ENCODE measurements around the gene MDC1.
A peak's percentile ranks its signal among the peaks of the same experiment; 100 is the strongest.

Gene MDC1

DNA sequence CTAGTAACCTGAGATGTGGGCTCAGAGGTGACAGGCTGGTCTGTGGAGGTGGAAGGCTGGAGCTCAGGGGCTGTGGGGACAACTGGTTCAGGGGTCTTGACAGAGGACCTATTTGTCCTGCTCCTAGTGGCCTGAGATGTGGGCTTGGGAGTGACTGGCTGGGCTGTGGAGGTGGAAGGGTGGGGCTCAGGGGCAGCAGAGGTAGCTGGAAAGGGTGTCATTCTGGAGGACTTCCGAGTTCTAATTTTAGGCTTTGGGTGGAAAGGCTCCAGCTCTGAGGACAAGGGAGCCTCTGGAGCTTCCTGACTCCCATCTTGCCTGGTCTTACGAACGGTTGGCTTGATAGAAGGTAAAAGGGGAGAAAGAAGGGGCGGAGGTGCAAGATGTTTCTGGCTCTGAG lies 11.5 kb downstream of the MDC1 start:
- FAIRE-seq (no peak), DNase-seq (ENCODE audit: low spot score) (no peak)

DNA sequence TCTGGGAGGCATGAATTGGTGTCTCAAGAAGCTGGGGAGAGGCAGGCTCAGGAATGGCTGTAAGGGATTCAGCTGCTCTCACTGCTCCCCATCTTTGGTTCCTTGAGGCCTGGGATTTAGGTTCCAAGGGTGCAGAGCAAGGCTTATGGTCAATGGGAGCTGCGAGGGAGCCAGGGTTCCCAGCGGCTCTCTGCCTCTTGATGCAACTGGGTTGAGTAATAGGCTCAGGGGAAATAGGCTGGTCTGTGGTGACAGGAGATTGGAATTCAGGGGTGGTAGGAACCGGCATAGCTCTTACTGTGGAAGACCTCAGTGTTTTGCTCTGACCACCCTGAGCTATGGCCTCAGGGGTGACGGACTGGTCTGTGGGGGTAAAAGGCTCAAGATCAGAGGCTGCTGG lies 13.3 kb downstream of the MDC1 start:
- FAIRE-seq (no peak), DNase-seq (ENCODE audit: low spot score) (no peak)

DNA sequence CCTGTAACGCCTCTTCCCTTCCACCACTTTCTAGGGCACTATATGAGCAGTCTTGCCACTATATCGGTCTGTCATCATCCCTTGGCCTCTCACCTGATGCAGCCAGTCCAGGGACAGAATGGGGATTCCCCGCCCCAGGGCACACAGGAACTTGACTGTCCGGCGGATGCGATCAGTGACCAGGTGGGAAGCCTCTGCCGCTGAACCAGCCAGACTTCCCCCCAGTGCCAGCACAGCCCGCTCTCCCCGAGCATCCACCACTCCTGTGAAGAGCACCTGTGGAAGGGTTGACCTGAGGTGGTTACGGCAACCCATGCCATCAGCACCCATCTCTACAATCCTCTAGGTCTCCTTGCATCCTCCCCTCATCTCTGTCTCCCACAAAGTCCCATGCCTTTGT lies 14.1 kb downstream of the MDC1 start:
- FAIRE-seq (no peak), DNase-seq (ENCODE audit: low spot score) (no peak)

DNA sequence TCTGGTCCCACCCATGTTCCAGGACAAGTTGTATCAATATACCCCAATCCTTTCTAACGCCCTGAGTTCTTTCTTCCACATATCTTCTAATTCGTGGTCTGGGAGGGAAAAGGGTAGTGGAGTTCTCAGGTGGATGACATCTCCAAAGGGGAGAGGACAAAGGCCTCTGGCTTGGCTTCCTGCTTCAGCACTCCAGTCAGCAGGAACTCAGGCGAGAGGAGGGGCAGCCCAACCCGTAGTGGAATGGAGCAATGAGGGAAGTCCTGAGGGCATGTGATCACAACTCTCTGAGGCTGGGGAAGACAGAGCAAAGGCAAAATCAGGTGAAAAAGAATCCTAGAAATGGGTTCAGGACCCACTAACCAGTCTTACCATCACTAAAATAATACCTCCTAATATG lies 16.7 kb downstream of the MDC1 start:
- no peak for DNase-seq (ENCODE audit: low spot score)
- FAIRE-seq, result no peak

- DNase-seq (ENCODE audit: low spot score) (no peak), FAIRE-seq (no peak)
Observed at GRCh38 chr6:30696432-30696831, 20.6 kb downstream of the MDC1 start.

DNA sequence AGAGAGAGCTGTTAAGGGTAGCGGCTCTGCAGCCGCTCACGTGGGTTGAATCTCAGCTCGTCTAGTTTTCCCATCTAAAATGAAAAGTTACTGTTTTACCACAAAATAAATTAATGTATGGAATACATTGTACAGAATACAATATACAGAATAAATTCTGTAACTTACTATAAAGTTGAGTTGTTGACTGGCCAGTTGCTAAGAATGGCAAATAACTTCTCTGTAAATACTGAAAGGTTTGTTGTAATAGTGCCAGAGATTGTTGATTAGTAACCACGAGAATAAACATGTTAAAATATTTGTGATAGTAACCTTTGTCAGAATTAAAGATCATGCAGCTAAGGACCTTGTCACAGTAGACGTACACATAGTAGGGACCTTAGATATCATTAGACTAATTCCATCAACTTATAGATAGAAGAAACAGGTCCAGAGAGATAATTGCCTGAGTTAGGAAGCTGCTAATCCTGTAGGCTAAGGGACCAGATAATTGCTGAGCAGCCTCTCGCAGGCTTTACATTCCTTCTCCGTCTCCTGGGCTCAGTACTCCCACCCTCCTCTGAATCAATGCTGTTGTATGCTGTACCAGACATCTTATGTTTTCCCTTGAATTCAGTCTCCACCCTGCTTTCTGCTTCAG lies 25.8 kb downstream of the MDC1 start:
- DNase-seq (ENCODE audit: low spot score) (no peak), FAIRE-seq (no peak)

DNA sequence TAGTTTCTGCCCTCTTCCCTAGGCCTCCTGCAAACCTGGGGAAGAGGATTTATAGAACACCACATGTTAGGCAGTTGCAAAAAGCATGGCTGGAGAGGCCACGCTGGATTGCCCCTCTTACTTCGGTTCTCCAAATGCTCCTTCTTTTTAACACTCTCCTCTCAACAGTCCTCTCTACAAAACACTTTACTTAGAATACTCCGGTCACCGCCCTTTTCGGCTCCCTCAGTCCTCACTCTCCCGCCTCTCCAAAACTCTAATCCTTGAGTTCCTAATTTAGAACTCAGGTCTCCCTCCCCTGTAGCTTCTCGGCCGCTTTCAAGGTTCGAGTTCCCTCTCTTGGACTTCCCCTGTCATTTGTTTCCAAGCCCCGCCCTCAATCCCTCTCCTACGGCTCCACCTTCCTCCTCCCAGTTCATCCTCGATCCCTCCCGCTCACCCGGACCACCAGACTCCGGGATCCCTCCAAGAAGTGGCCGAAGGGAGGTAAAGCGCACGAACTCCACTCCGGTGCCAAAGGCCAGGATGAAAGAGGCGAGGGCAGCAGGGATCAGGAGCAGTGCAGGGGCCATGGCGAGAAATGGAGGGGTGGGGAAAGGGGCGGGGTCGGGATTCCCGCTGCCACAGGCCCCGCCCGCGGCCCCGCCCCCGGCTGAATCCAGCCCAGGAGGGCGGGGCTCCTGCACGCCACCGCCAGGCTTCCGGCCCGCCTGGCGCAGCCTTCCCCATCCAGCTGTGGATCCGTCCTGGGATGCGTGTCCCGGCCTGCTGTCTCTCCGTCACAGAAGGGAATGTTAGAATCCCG lies 26.5 kb downstream of the MDC1 start, which contains the start of gene NRM:
Gene NRM (minus strand): TSS at position 582 of the 805 bp plus-strand sequence. CDS start 10 bp downstream, at position 572.
- FAIRE-seq (peak; percentile 55), DNase-seq (ENCODE audit: low spot score) (peak; percentile 91)

- DNase-seq (ENCODE audit: low spot score) (no peak), FAIRE-seq (no peak)
Observed at GRCh38 chr6:30689985-30690384, 27.1 kb downstream of the MDC1 start.

- no peak for DNase-seq (ENCODE audit: low spot score)
- no peak for FAIRE-seq
Observed at GRCh38 chr6:30689022-30689865, 27.8 kb downstream of the MDC1 start.

DNA sequence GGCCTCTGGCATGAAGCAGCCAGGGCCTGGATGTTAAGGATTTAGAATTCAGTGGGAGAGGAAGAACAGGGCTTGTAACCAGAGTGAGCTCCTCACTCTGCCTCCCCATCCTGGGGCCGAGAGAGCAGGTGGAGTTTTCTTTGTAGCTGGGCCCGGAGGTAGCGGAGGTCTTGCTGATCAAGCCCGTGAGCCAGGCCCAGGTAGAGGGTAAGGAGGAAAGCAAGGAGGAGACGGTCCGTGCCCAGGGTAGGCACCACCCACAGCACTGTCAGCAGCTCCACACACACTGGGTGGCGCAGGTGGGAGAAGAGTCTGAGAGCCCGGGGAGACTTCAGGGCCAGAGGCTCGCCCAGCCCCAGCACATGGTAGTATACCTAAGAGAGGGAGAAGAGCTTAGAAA lies 28.5 kb downstream of the MDC1 start:
- FAIRE-seq (no peak), DNase-seq (ENCODE audit: low spot score) (no peak)

DNA sequence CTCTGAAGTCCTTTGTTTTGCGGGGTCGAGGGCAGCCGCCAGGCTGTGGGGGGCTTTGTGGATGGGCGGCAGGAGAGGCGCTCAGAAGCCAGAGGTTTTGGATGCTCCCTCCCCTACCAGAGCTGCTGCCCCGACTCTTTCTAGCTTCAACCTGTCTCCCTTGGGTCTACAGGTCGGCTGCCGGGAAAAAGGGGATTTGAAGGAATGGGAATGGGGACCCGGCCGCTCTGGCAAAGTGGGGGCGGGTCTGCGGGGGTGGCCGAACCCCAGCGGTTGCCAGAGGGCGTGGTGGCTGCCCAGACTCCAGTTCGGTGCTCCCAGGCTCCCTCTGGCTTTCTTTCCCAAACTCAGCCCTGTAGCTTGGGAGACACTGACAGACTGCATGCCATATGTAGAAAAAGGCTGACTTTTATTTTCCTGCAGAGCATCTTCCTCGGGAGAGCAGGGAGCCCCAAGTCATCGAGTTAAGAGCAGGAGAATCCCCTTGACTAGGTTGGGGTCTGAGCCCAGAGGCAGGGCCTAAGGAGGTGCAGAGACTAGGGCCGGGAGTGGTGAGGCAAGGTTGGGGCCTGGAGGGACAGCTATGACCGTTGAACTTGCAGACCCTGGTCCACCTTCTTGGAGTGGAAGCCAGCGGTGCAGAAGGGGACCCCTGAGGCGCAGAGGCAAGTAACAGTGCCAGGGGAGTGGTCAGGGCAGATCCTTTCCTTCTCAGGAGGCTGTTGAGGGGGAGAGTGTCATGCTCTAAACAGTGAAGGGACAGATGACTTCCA lies 29.2 kb downstream of the MDC1 start:
- DNase-seq (ENCODE audit: low spot score) (no peak), FAIRE-seq (no peak)

GRCh38 chr6:30686908-30687658 lies 30.0 kb downstream of the MDC1 start:
- FAIRE-seq (no peak), DNase-seq (ENCODE audit: low spot score) (peak; percentile 91)

DNA sequence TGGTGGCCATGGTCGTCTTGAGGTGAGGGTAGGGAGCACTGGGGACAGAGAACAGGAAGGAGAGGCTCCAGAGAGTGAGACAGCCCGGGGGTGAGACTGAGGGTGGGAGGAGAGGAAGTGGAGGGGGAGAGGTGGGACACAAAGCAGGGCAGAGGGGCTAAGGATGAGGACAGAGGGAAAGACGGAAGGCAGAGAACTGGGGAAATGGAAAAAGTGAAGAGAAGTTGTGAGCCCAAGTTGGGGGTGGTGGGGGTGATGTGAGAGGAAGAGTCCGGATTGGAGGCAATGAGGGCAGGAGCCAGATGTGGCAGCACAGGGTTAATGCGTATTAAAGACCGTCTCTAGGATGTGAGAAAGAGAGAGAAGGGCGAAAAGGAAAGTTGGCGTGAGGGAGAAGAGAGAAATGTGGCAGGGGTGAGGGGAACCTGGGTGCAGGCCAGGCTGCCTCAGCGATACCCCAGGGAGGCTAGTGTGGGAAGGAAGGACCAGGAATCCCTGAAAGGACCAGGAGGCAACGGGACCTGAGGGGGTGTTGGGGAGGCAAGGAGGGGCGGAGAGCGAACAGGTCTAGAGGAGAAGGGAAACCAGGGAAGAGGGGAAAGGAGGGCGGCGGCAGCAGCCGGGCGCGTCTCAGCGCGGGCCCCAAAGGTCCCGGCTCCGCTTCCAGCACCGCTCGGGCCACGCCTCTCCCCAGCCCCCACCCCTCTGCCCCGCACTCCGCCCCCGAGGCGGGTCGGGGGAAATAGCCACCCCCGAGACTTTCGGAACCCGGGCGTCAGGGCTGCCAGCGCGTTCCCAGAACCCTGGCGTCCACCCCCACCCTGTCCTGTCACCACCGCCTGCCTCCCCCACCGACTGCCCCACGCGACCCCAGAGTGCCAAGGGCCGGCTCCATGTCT lies 30.8 kb downstream of the MDC1 start, which contains the start of gene PPP1R18:
Gene PPP1R18 (minus strand): TSS at position 637 of the 899 bp plus-strand sequence. CDS start 627 bp downstream, at position 10.
- FAIRE-seq (no peak), DNase-seq (ENCODE audit: low spot score) (peak; percentile 70)

DNA sequence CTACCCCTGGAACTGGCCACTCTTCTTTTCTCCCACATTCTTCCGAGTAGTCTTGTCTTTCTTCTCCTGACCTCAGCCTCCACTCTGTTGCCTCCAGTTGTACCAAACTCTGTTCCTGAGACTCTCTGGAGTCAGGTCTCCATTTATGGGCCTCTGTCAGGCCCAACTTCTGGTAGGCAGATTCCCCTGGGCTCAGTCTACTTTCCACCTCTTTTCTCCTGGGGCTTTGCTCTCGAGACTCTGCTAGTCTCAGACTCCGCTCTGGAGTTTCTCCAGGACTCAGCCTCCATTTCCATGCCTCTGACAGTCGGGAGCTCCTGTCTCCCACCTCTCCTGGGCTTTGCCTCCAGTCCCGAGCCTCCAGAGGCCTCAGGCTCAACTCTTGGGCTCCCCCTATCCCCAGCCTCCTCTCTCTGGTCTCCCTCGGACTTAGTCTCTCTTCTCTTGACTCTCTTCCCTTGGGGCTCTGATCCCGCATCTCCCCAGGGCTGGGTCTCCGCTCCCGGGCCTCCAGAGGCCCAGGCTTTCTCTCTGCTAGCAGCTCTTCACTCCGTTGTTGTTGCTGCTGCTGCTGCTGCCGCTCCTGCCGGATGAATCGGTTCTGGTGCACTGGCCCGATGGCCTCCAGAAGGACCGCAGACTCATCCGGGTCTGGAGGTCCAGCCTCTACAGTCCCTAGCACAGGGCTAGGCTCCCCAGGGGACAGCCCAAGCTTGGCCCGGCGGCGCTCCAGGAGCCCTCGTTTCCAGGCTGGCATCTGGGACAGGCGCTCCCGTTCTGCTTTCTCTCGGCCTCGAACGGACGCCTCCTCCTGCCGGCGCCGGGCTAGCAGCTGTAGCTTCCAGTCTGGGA lies 31.7 kb downstream of the MDC1 start:
- no peak for DNase-seq (ENCODE audit: low spot score)
- FAIRE-seq, result no peak

DNA sequence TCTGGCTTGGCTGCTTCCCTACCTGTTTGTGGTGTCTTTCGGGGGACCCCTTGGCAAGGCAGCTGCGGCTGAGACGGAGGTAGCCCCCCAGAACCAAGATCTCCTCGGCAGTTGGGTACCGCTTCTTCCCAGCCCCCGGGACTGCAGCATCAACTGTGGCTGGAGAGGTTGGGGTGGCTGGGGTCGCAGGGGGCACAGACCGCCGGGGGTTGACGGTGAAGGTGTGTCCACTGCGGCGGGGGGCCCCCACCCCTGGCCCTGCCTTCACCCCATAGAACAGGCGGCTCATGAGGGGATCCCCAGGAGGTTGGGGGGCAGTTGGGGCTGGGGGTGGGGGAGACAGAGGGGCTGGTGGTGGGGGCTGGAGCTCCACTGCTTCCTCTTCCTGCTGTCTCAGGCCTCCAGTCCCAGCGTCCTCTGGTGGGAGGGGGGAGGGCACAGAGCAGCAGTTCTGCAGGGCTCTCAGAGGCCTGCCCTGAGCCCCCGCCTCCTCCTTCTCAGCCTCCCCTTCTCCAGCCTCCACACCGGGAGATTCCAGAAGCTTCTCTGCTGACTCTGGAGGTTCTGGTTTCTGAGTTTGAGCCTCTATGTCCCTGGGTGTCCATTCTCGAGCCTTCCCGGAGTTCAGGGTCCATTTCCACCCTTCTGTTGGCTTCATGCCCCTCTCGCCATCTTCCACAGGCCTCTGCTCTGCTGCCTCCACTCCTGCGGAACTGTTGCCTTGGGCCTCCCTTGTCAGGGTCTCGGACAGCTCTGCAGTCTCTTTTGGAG lies 32.5 kb downstream of the MDC1 start:
- DNase-seq (ENCODE audit: low spot score) (no peak), FAIRE-seq (no peak)

DNA sequence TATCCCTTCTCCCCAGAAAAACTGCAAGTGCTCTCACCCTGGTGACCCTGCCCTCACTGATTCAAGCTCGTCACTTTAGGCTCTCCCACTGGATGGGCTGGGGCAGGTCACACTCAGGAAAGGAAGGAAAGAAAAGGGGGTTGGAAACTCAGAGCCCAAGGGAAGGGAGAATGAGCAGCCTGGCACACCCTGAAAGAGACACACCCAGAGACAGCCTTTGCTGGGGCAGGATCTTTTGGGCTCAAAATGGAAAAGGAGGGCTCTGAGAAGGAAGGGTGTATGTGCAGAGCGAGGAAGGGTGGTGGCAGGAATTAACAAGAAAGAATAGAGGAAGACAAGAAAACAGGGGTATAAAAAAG lies 33.1 kb downstream of the MDC1 start:
- FAIRE-seq, result no peak
- no peak for DNase-seq (ENCODE audit: low spot score)

GRCh38 chr6:30683183-30683979 lies 33.7 kb downstream of the MDC1 start:
- no peak for DNase-seq (ENCODE audit: low spot score)
- FAIRE-seq, result no peak

Data from urothelium cell line (cell line).